DOHH2 (cell line): ENCODE results near the gene ROBO1.

Experiments
- H3F3A ChIP-seq: fragments of 200-600 bp; sonication (generic), shearing (Covaris generic); 2 replicates; pipeline ENCODE4 v1.6.0; 2016; ENCODE audit warnings: antibody characterized with exemption, mild to moderate bottlenecking; ENCODE audit not compliant: control insufficient read depth, insufficient read depth
- H3K27ac ChIP-seq: fragments of 200-600 bp; sonication (generic); 2 replicates; pipeline ENCODE4 v1.5.1; 2014; ENCODE audit warnings: low read depth, mild to moderate bottlenecking, low read length, moderate library complexity
- H3K27me3 ChIP-seq: fragments of 200-600 bp; sonication (generic); 2 replicates; pipeline ENCODE4 v1.6.1; 2014; ENCODE audit warnings: mild to moderate bottlenecking, low read length, mixed read lengths; ENCODE audit not compliant: control insufficient read depth
- H3K36me3 ChIP-seq: fragments of 200-600 bp; sonication (generic); 2 replicates; pipeline ENCODE4 v1.6.1; 2014; ENCODE audit warnings: mild to moderate bottlenecking, low read length, moderate library complexity, mixed read lengths; ENCODE audit not compliant: control insufficient read depth
- H3K4me1 ChIP-seq: fragments of 200-600 bp; sonication (generic); 2 replicates; pipeline ENCODE4 v1.6.1; 2014; ENCODE audit warnings: mild to moderate bottlenecking, low read length, mixed read lengths; ENCODE audit not compliant: control insufficient read depth
- H3K4me2 ChIP-seq: fragments of 200-600 bp; sonication (generic); 2 replicates; pipeline ENCODE4 v1.6.0; 2014; ENCODE audit warnings: mild to moderate bottlenecking, low read length, moderate library complexity
- H3K4me3 ChIP-seq: fragments of 200-600 bp; sonication (generic); 2 replicates; pipeline ENCODE4 v1.5.1; 2014; ENCODE audit warnings: mild to moderate bottlenecking, low read length, mixed read lengths
- H3K79me2 ChIP-seq: fragments of 200-600 bp; sonication (generic); 2 replicates; pipeline ENCODE4 v1.6.1; 2014; ENCODE audit warnings: mild to moderate bottlenecking, low read length, mixed read lengths; ENCODE audit not compliant: control insufficient read depth
- H3K9me2 ChIP-seq: fragments of 200-600 bp; sonication (generic); replicated peaks from 2 replicates; pipeline ENCODE4 v1.6.1; 2014; ENCODE audit warnings: mild to moderate bottlenecking, low read length, mixed read lengths; ENCODE audit not compliant: control insufficient read depth
- H3K9me3 ChIP-seq: fragments of 200-600 bp; sonication (generic); 2 replicates; pipeline ENCODE4 v1.6.1; 2014; ENCODE audit warnings: antibody characterized with exemption, low read length, mixed read lengths; ENCODE audit not compliant: control insufficient read depth, insufficient read depth
- H4K20me1 ChIP-seq: fragments of 200-600 bp; sonication (generic); 2 replicates; pipeline ENCODE4 v1.6.0; 2014; ENCODE audit warnings: low read depth, mild to moderate bottlenecking, antibody characterized with exemption, low read length, moderate library complexity; ENCODE audit not compliant: control insufficient read depth, insufficient read depth
- EZH2phosphoT487 ChIP-seq: fragments of 200-600 bp; sonication (generic); IDR thresholded peaks from 2 replicates; pipeline ENCODE4 v1.6.1; 2017; ENCODE audit warnings: borderline replicate concordance, mild to moderate bottlenecking, antibody characterized with exemption, low read length, moderate library complexity, mixed read lengths
- TF ChIP-seq, protein P1 (sequence below): fragments of 200-600 bp; sonication (generic); IDR thresholded peaks from one replicate; pipeline ENCODE4 v1.5.1; 2014; ENCODE audit warnings: antibody characterized with exemption, mild to moderate bottlenecking, low read depth, low read length; ENCODE audit not compliant: poor library complexity, severe bottlenecking

ROBO1 gene

GRCh38 chr3:78659386-78659987, 1108.3 kb downstream of the ROBO1 start:
- no peaks in the 10 kb centered on the region for H3K9me2 ChIP-seq
- no peaks in the 10 kb centered on the region for H3K4me1 ChIP-seq
- H3K4me2 ChIP-seq = no peak overlapping the region
- no peaks in the 10 kb centered on the region for H3K79me2 ChIP-seq
- H3K36me3 ChIP-seq = no peaks in the 10 kb centered on the region
- H3K4me3 ChIP-seq = no peak overlapping the region
- no peaks in the 10 kb centered on the region for H3K27me3 ChIP-seq
- no peak for TF ChIP-seq EZH2phosphoT487
- TF ChIP-seq, protein P1, sequence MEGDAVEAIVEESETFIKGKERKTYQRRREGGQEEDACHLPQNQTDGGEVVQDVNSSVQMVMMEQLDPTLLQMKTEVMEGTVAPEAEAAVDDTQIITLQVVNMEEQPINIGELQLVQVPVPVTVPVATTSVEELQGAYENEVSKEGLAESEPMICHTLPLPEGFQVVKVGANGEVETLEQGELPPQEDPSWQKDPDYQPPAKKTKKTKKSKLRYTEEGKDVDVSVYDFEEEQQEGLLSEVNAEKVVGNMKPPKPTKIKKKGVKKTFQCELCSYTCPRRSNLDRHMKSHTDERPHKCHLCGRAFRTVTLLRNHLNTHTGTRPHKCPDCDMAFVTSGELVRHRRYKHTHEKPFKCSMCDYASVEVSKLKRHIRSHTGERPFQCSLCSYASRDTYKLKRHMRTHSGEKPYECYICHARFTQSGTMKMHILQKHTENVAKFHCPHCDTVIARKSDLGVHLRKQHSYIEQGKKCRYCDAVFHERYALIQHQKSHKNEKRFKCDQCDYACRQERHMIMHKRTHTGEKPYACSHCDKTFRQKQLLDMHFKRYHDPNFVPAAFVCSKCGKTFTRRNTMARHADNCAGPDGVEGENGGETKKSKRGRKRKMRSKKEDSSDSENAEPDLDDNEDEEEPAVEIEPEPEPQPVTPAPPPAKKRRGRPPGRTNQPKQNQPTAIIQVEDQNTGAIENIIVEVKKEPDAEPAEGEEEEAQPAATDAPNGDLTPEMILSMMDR = peak; percentile 42
- no peaks in the 10 kb centered on the region for H4K20me1 ChIP-seq
- no peaks in the 10 kb centered on the region for H3F3A ChIP-seq
- no peak overlapping the region for H3K27ac ChIP-seq
- no peaks in the 10 kb centered on the region for H3K9me3 ChIP-seq

- H3K79me2 ChIP-seq = no peaks in the 10 kb centered on the region
- TF ChIP-seq, protein P1 = no peak
- TF ChIP-seq EZH2phosphoT487 = no peak
- H3K27me3 ChIP-seq = no peaks in the 10 kb centered on the region
- H4K20me1 ChIP-seq = no peaks in the 10 kb centered on the region
- no peaks in the 10 kb centered on the region for H3K9me3 ChIP-seq
- H3K4me3 ChIP-seq = no peak overlapping the region
- no peak overlapping the region for H3K4me2 ChIP-seq
- no peaks in the 10 kb centered on the region for H3F3A ChIP-seq
- no peaks in the 10 kb centered on the region for H3K4me1 ChIP-seq
- H3K36me3 ChIP-seq = no peaks in the 10 kb centered on the region
- H3K9me2 ChIP-seq = no peaks in the 10 kb centered on the region
- no peak overlapping the region for H3K27ac ChIP-seq
Measured at GRCh38 chr3:78647726-78648125, 1120.1 kb downstream of the ROBO1 start.

- Histone ChIP-seq H3K27me3 (no peaks in the 10 kb centered on the region), H3K4me1 (no peaks in the 10 kb centered on the region), H3K9me2 (no peaks in the 10 kb centered on the region), H3K79me2 (no peaks in the 10 kb centered on the region), H3K27ac (no peak overlapping the region), H3K4me2 (no peak overlapping the region), H4K20me1 (no peaks in the 10 kb centered on the region), H3K9me3 (no peaks in the 10 kb centered on the region), H3F3A (no peaks in the 10 kb centered on the region), H3K36me3 (no peaks in the 10 kb centered on the region), H3K4me3 (no peak overlapping the region)
- no peak for TF ChIP-seq EZH2phosphoT487
- TF ChIP-seq, protein P1 = peak; percentile 82
Measured at GRCh38 chr3:78645628-78646310, 1122.0 kb downstream of the ROBO1 start.
